Measurements from ENCODE around the gene OR4K17.
"Not testable (repeated sequence)": the region's sequence is repeated elsewhere in the genome, so short reads cannot be mapped to it uniquely, and the experiment has no call there.

Gene OR4K17, protein sequence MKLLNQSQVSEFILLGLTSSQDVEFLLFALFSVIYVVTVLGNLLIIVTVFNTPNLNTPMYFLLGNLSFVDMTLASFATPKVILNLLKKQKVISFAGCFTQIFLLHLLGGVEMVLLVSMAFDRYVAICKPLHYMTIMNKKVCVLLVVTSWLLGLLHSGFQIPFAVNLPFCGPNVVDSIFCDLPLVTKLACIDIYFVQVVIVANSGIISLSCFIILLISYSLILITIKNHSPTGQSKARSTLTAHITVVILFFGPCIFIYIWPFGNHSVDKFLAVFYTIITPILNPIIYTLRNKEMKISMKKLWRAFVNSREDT
- total RNA-seq = 0 to 2.5 (median 0) reads per million in 17 experiments

DNA sequence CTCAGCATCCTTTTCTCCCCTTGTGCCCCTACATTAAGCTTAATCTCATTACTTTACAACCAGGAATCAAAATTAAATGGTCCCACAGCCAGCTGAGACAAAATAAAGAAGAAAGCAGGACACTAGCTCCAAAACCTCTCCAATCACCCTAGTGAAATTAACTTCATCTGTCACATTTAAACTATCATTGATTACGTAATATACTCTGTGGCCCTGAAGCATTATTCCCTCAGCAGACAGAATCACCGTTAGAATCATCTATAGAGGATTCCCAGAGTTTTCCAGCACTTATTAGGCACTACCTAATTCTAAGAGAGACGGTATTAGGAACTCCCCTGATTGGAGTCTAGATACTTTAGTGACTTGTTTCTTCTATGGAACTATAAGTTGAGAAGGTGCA, at the start of gene OR4K17:
TSS of gene OR4K17 (plus strand) at position 302 of the 400 bp plus-strand sequence. CDS start 6,761 bp downstream, outside the sequence.
- no peak for DNase-seq

DNA sequence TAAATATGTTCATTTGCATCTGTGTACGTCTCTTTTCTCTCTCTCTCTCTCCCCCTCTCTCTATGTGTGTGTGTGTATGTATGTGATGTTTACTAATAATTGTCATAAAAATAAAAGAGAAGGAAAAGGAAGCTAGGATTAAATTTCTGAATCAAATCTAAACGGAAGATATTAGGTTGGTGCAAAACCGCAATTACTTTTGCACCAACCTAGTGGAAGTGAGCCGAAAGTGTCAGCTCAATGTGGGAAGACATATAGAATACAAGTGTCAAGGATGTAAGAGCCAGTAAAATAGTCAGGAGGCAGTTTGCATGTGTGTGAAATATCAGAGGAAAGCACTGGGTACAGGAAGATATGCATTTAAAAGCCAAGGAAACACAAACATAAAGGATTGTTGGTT, 18.5 kb upstream of the OR4K17 start:
- DNase-seq = no peak

DNA sequence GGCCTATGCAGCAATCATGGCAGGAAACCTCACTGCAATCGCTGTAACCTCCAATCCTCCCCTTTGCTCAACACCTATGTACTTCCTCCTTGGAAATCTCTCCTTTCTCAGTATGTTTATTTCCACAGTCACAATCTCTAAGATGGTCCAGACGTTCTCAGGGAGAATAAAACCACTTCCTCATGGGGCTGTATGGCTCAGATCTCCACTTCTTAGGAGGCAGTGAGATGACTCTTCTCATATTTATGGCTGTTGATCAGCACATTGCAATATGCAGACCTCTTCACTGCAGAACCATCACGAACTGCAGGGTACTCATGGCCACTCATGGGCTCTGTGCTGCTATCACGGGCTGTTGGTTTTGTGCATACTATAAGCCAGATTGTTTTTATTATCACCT, 17.1 kb upstream of the OR4K17 start:
- no peak for DNase-seq

DNA sequence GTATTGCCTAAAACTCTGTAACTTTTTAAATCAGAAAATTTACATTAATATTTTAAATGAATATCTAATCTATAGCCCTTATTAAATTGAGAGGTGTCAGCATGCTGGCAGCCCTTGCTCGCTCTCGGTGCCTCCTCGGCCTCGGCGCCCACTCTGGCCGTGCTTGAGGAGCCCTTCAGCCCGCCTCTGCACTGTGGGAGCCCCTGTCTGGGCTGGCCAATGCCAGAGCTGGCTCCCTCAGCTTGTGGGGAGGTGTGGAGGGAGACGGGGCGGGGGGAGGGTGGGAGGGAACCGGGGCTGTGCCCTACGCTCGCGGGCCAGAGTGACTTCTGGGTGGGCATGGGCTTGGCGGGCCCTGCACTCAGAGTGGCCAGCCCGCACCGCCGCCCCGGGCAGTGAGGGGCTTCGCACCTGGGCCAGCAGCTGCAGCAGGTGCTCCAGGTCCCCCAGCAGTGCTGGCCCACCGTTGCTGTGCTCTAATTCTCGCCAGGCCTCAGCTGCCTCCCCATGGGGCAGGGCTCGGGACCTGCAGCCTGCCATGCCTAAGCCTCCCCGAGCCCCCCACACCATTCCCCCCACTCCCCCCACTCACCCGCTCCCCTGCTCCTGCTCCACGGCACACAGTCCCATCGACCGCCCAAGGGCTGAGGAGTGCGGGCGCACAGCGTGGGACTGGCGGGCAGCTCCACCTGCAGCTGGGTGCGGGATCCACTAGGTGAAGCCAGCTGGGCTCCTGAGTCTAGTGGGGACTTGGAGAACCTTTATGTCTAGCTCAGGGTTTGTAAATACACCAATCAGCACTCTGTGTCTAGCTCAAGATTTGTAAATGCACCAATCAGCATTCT, 11.4 kb upstream of the OR4K17 start:
- not testable (repeated sequence) for DNase-seq

DNA sequence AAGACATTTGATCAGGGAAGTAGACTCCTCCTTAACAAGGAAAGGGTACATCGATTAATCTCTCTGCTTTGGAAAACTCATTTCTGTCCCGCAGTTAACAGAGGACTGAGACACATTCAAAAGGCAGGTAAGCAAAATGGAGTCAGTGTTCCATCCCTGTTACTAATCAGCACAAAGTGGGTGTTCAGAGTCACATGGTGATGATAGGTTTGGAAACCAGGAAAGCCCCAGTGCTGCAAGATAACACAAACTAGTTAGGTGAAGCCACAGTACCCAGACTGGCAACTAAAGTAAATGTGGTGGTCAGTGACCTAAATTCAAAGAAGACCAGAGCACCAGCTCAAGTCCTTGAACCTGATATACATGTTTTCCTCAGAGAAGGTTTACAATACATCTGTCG, 1.8 kb downstream of the OR4K17 start:
- no peak for DNase-seq

DNA sequence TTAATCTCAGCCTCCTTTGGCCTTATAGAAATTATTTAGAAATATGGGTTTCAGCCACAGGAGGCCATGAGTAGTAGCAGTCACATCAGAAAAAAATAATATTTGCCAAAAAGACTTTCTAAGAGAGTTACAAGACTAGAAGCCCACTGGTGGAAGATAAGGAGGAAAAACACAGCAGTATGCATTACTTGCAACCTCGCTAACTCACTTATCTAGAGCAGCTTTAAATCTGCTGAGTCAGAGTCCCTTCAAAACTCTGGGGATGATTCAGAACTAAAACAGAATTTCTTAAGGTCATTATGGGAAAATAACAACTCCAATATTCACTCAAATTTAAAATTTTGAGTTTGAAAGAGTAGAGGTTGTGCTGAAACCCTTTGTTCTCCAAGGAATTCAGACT, 6.2 kb downstream of the OR4K17 start:
- DNase-seq = no peak

DNA sequence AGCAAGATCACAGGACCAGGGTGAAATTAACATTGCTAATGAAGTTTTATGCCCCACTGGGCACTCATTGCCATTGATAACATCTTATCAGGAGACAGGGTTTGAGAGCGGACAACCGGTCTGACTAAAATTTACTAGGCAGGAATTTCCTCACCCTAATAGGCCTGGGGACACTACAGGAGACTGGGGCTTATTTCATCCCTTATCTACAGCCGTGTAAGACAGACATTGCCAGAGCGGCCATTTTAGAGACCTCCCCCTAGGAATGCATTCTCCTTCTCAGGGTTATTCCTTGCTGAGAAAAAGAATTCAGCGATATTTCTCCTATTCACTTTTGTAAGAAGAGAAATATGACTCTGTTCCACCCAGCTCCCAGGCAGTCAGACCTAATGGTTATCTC, 8.3 kb downstream of the OR4K17 start:
- no peak for DNase-seq

DNA sequence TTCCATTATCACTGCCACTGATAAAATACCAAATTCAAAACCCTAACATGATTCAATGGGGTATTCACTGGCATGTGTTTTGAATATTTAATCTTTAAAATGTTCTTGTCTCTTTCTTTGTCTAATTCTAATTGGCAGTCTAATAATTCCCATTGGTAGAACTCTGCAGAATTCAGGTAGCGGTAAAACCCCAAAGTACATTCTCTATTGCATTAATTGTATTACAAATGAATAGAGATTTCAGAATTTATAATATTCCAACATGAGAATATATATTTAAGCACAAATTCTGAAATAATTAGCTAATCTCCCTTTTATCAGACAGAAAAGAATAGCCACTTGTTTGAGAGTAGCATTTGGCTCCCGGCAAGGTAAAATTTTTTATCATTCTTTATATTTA, 28.0 kb downstream of the OR4K17 start, which contains the start of gene OR4N5:
TSS of gene OR4N5 (plus strand) at position 301 of the 400 bp plus-strand sequence. CDS start 4,916 bp downstream, outside the sequence.
- DNase-seq = no peak

DNA sequence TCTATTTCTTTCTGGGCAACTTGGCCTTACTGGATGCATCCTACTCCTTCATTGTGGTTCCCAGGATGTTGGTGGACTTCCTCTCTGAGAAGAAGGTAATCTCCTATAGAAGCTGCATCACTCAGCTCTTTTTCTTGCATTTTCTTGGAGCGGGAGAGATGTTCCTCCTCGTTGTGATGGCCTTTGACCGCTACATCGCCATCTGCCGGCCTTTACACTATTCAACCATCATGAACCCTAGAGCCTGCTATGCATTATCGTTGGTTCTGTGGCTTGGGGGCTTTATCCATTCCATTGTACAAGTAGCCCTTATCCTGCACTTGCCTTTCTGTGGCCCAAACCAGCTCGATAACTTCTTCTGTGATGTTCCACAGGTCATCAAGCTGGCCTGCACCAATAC, 33.4 kb downstream of the OR4K17 start:
- DNase-seq = no peak

DNA sequence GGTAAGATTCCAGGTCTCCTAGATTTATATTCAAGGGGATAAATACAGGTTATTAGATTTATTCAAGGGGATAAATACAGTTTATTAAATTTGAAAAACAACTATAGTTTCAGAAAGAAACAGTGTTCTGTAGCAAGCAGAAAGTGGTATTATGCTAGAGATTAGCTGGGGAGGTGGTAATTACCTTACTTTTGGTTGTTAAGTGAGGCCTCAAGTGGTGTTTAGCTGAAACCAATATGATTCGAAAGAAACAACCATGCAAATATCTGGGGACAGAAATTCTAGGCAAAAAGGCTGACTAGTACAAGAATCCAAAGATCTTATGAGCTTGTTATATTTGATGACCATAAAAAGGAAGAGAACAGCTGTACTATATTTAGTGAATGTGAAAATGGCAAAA, 34.3 kb downstream of the OR4K17 start:
- DNase-seq = no peak

DNA sequence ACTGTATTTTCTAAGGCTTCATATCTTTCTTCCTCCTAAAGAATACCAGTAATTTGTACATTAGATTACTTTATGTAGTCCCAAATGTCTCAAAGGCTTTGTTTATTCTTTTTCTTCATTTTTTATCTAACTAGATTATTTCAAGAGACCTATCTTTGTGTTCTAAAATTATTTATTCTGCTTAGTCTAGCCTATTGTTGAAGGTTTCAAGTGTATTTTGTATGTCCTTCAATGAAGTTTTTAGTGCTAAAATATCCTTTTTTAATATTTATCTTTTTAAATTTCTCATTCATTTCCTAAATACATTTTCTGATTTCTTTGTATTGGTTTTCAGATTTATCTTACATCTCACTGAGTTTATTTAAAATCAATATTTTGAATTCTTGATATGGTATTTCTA, 53.9 kb downstream of the OR4K17 start:
- DNase-seq = no peak

DNA sequence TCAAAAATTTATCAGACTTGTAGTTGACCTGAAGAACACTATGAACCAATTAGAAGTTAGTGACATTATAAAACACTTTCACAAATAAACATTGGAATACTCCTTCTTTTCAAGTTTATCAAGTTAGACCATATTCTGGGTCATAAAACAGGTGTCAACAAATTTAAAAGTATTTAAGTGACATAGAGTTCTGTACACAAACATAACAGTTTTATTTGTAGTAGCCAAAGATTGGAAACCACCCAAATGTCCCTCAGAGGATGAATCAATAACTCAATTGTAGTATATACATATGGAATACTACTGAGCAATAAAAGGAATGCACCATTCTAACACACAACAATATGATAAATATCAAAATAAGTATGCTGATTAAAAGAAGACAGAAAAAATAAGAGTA, 56.6 kb downstream of the OR4K17 start:
- DNase-seq = no peak

DNA sequence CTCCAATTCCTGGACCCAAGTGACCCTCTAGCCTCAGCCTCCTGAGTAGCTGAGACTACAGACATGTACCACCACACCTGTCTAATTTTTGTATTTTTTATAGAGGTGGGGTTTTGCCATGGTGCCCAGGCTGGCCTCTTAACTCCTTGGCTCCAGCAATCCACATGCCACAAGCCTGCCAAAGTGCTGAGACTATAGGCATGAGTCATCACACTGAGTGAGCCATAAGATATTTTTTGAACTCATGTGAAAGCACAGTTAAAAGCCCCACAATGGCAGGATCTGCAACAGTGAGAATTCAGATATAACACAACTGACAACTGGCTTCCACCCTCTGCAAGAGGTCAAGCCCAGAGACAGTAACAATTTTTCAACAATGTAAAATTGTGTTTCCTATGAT, 59.3 kb downstream of the OR4K17 start:
- DNase-seq = peak in 2 of 4 experiments; percentile 10 to 14

All from suppressor macrophage (primary cell).